Measurements from ENCODE around the gene AFMID.

GRCh38 chr17:78256707-78257591, 69.8 kb downstream of the AFMID start:
- TF ChIP-seq, protein P1, sequence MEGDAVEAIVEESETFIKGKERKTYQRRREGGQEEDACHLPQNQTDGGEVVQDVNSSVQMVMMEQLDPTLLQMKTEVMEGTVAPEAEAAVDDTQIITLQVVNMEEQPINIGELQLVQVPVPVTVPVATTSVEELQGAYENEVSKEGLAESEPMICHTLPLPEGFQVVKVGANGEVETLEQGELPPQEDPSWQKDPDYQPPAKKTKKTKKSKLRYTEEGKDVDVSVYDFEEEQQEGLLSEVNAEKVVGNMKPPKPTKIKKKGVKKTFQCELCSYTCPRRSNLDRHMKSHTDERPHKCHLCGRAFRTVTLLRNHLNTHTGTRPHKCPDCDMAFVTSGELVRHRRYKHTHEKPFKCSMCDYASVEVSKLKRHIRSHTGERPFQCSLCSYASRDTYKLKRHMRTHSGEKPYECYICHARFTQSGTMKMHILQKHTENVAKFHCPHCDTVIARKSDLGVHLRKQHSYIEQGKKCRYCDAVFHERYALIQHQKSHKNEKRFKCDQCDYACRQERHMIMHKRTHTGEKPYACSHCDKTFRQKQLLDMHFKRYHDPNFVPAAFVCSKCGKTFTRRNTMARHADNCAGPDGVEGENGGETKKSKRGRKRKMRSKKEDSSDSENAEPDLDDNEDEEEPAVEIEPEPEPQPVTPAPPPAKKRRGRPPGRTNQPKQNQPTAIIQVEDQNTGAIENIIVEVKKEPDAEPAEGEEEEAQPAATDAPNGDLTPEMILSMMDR (conservative IDR thresholded peaks at IDR 0.05; ENCODE audit: low read depth, low read length) = no peak
- no peak for TF ChIP-seq EZH2 (IDR thresholded peaks at IDR 0.05; ENCODE audit: borderline replicate concordance, low read depth, low read length, poor library complexity, severe bottlenecking)
